HG03469 (cell line): ENCODE data around the gene SLC22A16.
"Not testable (repeated sequence)": the region's sequence is repeated elsewhere in the genome, so short reads cannot be mapped to it uniquely, and the experiment has no call there.

Experiments used
- ATAC-seq: cut with Tn5 transposase; IDR thresholded peaks from one replicate; pipeline ENCODE4 v1.9.1; 2021; ENCODE audit warnings: mild to moderate bottlenecking, moderate library complexity, moderate number of reproducible peaks; ENCODE audit not compliant: unreplicated experiment

Gene SLC22A16

DNA sequence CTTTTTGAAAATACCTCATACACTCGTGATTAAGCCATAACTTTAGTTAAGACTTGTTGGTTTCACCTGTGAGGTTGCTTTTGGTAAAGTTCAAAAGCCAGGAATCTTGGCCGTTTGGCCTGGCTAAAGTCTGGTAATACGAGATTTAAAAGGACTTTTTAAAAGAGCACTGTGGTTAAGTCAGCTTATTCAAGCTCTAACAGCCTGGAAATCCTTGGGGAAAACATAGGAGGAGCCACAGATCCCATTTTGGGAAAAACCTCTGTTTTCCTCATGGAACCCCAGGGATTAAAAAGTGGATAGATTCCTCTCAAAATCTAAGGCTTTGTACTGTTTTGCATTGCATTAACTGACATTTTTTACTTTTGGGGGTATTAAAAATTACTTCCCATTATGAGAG is 13.7 kb upstream of the SLC22A16 start:
- no peak for ATAC-seq

- no peak for ATAC-seq
These were observed 12.3 kb upstream of the SLC22A16 start for GRCh38 chr6:110488606-110489190.

DNA sequence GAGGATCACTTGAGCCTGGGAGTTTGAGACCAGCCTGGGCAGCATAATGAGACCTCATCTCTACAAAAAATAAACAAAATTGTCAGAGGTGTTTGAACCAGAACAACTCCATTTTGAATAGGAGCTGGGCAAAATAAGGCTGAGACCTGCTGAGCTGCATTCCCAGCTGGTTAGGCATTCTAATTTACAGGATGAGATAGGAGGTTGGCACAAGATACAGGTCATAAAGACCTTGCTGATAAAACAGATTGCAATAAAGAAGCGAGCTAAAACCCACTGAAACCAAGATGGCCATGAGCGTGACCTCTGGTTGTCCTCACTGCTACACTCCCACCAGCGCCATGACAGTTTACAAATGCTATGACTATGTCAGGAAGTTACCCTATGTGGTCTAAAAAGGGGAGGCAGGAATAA is 11.6 kb upstream of the SLC22A16 start:
- not testable (repeated sequence) for ATAC-seq

GRCh38 chr6:110486756-110487155 is 10.3 kb upstream of the SLC22A16 start:
- no peak for ATAC-seq

DNA sequence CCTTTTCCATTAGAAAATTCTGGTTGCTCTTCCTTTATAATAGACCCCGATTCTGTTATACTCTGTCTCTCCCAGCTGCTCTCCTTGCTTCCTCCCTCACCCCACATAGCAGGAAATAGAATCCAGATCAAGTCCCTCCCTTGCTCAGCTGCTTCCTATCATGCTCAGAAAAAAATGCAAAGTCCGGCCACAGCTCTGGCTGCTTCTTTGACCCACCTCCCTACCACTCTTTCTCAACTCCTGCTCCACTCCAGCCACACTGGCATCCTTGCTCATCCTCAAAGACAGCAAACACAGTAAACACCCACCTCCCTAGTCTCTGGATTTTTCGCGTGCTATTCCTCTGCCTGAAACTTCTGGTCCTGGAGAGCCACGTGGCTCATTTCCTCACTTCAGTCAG is 9.1 kb upstream of the SLC22A16 start:
- no peak for ATAC-seq

GRCh38 chr6:110484321-110484720 is 7.9 kb upstream of the SLC22A16 start:
- no peak for ATAC-seq

DNA sequence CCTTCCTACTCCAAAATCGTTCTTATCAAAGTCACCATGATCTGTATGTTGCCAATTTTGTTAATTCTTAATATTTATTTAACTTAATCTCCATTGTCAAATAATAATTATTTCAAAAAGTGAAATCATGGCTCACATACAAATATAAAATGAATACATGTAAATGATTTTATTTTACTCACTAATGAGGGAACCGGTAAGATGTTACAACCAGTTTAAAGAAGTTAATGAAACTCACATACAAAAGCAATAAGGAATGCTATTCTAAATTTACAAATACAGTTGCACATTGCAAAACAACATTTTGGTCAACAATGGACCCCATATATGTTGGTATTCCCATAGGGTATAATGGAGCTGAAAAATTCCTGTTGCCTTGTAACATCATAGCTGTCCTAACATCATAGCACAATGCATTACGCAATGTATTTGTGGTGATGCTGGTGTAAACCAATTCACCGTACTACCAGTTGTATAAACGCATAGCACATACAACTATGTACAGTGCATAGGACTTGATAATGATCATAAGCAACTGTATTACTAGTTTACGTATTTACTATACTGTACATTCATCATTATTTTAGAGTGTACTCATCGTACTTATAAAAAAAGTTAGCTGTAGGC is 6.5 kb upstream of the SLC22A16 start:
- ATAC-seq = no peak

DNA sequence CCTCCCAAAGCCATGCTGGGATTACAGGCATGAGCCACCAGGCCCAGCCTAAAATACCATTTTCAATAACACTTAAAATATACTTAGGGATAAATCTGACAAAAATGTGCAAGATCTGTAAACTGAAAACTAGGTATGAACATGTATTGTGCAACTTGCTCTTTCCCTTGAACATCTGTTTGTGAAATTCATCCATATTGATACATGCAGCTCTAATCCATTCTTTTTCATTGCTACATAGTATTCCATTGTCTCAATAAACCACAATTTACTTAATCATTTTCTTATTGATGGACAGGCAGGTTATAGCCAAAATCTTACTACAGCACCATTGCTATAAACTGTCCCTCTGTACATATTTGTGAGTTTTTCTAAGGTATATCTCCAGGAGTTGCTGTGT is 4.7 kb upstream of the SLC22A16 start:
- no peak for ATAC-seq

DNA sequence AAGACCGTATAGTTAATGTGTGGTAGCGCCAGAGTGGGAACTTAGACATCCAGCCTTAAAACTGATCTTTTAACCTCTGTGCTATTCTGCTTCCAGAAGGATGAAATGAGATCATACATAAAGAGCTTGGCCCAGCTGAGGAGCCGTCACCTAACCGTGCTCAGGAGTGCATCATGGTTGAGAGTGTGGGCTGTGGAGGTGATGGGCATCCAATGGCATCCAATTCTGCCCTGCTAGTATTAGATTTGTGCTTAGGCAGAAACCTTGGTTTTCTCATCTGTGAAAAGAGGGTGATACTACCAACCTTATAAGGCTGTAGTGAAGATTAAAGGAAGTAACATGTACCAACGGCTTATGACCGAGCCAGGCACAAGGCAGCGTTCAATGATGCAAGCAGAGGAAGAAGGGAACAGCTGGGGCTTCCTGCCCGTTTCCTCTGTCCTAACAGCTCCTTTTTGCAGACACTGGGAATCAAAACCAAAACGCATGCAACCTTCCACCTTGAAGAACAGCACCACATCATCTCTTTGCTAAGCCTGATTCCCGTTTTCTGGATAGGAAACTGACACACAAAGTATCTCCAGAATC is 1.3 kb downstream of the SLC22A16 start:
- no peak for ATAC-seq

- ATAC-seq = no peak
These were observed 1.9 kb downstream of the SLC22A16 start for GRCh38 chr6:110474500-110474899.

GRCh38 chr6:110472739-110473138 is 3.7 kb downstream of the SLC22A16 start:
- ATAC-seq = no peak

GRCh38 chr6:110471726-110472365 is 4.6 kb downstream of the SLC22A16 start:
- no peak for ATAC-seq

- no peak for ATAC-seq
These were observed 7.7 kb downstream of the SLC22A16 start for GRCh38 chr6:110468731-110469130.

GRCh38 chr6:110467566-110468140 is 8.8 kb downstream of the SLC22A16 start:
- no peak for ATAC-seq

GRCh38 chr6:110462884-110463481 is 13.4 kb downstream of the SLC22A16 start:
- ATAC-seq = no peak

DNA sequence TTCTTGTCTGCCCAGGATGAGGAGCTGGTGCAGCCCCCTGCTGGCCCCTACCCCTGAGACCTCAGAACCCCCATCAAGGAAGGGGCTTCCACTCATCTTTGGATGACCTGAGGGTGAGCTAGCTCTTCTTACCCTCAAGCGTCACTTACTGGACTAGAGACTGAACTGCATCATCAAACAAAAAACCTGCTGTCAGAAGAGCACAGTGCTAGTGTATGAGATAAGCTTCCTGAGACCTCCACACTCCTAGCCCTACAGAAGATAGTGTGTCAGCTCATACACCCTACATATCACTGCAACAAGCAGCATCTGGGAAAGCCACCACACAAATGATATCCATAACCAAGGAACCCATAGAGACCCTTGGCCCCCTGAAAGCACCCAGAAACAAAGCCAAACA is 15.0 kb downstream of the SLC22A16 start:
- no peak for ATAC-seq

DNA sequence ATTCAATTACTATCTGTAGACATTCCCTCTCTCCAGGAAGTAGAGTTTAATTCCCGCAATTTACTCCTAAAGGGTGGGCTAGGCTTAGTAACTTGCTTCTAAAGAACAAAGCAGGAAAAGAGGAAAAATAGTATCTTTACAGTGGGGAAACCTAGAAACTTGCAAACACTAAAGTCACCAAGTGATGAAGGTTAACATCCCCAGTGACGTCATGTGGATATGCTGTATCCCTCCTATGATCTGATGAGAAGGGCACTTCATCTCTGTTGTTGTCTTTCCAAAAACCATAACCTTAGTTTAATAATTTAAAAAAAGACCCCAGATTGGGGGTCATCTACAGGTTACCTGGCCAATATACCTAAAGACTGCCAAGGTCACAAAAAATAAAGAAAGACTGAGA is 17.3 kb downstream of the SLC22A16 start:
- ATAC-seq = no peak

DNA sequence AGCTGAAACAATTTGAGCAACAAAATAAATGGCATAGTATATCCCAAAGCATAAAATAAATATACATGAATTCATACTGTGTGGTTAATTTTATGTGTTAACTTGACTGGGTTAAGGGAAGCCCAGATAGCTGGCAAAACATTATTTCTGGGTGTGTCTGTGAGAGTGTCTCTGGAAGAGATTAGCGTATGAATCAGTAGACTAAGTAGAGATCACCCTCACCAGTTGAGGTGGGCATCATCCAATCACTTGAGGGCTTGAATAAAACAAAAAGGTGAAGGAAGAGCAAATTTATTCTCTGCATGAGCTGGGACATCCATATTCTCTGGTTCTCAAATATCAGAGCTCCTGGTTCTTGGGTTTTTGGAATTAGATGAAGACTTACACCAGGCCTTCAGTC is 17.9 kb downstream of the SLC22A16 start:
- ATAC-seq = no peak

DNA sequence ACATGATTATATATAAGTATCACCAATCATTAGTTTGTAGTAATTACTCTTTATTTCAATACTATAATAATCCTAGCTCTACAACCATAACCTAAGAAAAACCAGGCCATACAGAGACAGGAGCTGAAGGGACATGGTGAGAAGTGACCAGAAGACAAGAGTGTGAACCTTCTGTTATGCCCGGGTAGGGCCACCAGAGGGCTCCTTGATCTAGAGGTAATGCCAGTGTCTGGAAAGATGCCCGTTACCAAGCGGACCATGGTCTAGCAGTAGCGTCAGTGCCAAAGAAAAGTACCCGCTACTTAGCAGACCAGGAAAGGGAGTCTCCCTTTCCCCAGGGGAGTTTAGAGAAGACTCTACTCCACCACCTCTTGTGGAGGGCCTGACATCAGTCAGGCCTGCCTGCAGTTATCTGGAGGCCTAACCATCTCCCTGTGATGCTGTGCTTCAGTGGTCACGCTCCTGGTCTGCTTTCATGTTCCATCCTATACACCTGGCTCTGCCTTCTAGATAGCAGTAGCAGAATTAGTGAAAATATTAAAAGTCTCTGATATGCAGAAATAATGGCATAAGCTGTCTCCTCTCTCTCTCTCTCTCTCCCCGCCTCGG is 18.7 kb downstream of the SLC22A16 start:
- not testable (repeated sequence) for ATAC-seq

DNA sequence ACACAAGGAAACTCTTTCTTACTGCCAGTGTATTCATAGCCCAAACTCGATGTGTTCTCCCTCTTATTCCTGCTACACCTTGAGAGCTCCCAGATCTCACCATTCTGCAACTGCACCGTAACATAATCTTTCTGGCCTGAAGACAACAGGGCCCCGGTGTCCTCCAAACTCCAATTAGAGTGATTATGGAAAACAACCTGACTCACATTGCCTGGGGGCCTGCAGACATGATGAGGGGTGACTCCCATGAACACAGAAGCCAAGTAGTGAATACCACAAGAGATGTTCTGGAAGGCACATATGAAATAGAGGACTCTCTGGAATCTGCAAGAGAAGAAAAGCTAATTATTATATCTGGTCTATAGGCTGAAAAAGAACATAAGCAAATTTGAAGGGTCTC is 19.7 kb downstream of the SLC22A16 start:
- ATAC-seq = no peak

DNA sequence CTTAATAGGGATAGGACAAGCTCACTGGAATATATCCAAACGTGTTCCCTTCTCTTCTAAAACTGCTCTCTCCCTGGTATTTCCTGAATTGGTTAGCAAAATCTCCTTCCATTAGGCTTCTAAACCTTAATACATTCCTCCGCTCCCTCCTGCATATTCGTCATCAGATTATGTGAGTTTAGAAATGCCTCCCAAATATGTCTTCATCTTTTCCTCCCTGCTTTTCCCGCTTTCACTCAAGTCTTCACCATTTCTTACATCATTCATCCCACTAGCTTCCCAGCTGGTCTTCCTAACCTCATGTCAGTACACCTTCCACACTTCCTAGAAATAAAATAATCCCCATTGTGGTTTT is 26.9 kb downstream of the SLC22A16 start:
- ATAC-seq = no peak
